ENCODE data around the gene GPN2.
"Not testable (repeated sequence)": the region's sequence is repeated elsewhere in the genome, so short reads cannot be mapped to it uniquely, and the experiment has no call there.

Gene GPN2

GRCh38 chr1:26900815-26901511 is 10.9 kb upstream of the GPN2 start:
- DNase-seq (ENCODE audit: low read depth): no peak

GRCh38 chr1:26900001-26900814 is 10.1 kb upstream of the GPN2 start, which contains the start of gene GPATCH3:
Gene GPATCH3, minus strand, starts transcription at chr1:26900467. Its CDS starts 25 bp downstream, at chr1:26900442.
- DNase-seq (ENCODE audit: low read depth): peak; percentile 57

- DNase-seq (ENCODE audit: low read depth): no peak
Measured at GRCh38 chr1:26897351-26897750, 7.3 kb upstream of the GPN2 start.

- DNase-seq (ENCODE audit: low read depth): no peak
Measured at GRCh38 chr1:26894263-26894662, 4.2 kb upstream of the GPN2 start.

- no peak for DNase-seq (ENCODE audit: low read depth)
Measured at GRCh38 chr1:26890467-26890796, 349 bp upstream of the GPN2 start.

- DNase-seq (ENCODE audit: low read depth): no peak
Measured at GRCh38 chr1:26888231-26888630, 1.9 kb downstream of the GPN2 start.

GRCh38 chr1:26887125-26887524 is 3.0 kb downstream of the GPN2 start:
- DNase-seq (ENCODE audit: low read depth): no peak

GRCh38 chr1:26882696-26883463 is 7.2 kb downstream of the GPN2 start:
- no peak for DNase-seq (ENCODE audit: low read depth)

- not testable (repeated sequence) for DNase-seq (ENCODE audit: low read depth)
Measured at GRCh38 chr1:26881611-26882010, 8.5 kb downstream of the GPN2 start.

- DNase-seq (ENCODE audit: low read depth): no peak
Measured at GRCh38 chr1:26879793-26880192, 10.3 kb downstream of the GPN2 start.

- DNase-seq (ENCODE audit: low read depth): no peak
Measured at GRCh38 chr1:26877326-26877725, 12.8 kb downstream of the GPN2 start.

GRCh38 chr1:26874896-26875295 is 15.2 kb downstream of the GPN2 start:
- DNase-seq (ENCODE audit: low read depth): no peak

- DNase-seq (ENCODE audit: low read depth): not testable (repeated sequence)
Measured at GRCh38 chr1:26873097-26873496, 17.0 kb downstream of the GPN2 start.

- peak; percentile 89 for DNase-seq (ENCODE audit: low read depth)
Measured at GRCh38 chr1:26864610-26865480, 25.2 kb downstream of the GPN2 start.

GRCh38 chr1:26863685-26864077 is 26.4 kb downstream of the GPN2 start:
- no peak for DNase-seq (ENCODE audit: low read depth)

GRCh38 chr1:26862781-26863684 is 27.1 kb downstream of the GPN2 start, which contains the start of gene SFN:
Gene SFN, plus strand, starts transcription at chr1:26863149. Its CDS starts 64 bp downstream, at chr1:26863213.
- DNase-seq (ENCODE audit: low read depth): no peak

GRCh38 chr1:26861889-26862378 is 28.1 kb downstream of the GPN2 start:
- no peak for DNase-seq (ENCODE audit: low read depth)

- no peak for DNase-seq (ENCODE audit: low read depth)
Measured at GRCh38 chr1:26861286-26861701, 28.8 kb downstream of the GPN2 start.

- no peak for DNase-seq (ENCODE audit: low read depth)
Measured at GRCh38 chr1:26858891-26859640, 31.0 kb downstream of the GPN2 start.

GRCh38 chr1:26858160-26858559 is 31.9 kb downstream of the GPN2 start:
- DNase-seq (ENCODE audit: low read depth): no peak

All from GM04503 (cell line).